ENCODE results near the gene RASGRF2.

The RASGRF2 gene

GRCh38 chr5:81195335-81195929 is 235.3 kb downstream of the RASGRF2 start:
- in situ Hi-C loops (cut with MboI; ENCODE audit: low sequenced_read_pairs), result no loop called here

GRCh38 chr5:81202655-81203054 is 242.5 kb downstream of the RASGRF2 start:
- in situ Hi-C loops (cut with MboI; ENCODE audit: low sequenced_read_pairs), result no loop called here

DNA sequence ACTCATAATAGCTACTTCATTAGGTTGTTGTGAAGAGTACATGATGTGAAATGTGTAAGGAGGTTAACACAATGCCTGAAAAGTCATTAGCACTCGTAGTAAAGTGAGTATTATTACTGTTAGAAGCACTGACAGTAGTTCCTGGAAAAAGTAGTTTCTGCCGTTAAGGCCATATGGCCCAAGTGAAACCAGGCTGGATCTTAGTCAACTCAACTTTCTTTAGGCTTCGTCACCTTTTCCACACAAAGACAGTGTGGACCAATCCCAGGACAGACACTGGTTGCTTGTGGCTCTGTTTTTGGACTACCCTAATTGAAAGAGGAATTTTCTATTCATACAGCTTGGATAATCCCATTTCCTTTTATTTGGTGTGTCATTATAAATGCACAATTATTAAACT is 243.6 kb downstream of the RASGRF2 start:
- in situ Hi-C loops (cut with MboI; ENCODE audit: low sequenced_read_pairs), result no loop called here

DNA sequence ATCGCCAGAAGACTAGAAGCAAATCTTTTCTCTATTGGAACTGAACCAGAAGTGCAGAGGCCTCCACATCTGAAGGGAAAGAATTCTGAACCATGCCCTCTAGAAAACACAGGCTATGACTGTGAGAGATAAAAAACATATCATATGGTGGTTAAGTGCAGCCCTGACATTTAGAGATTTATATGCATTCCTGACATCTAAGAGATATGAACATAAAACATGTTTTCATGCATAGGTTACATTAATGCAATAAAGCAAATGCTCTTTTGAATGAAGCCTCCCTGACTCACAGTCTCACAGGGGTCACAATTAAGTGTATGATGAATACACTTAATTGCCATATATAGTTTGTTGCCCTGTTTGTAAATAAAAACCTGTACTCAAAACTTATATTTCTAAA is 244.0 kb downstream of the RASGRF2 start:
- in situ Hi-C loops (cut with MboI; ENCODE audit: low sequenced_read_pairs), result no loop called here

DNA sequence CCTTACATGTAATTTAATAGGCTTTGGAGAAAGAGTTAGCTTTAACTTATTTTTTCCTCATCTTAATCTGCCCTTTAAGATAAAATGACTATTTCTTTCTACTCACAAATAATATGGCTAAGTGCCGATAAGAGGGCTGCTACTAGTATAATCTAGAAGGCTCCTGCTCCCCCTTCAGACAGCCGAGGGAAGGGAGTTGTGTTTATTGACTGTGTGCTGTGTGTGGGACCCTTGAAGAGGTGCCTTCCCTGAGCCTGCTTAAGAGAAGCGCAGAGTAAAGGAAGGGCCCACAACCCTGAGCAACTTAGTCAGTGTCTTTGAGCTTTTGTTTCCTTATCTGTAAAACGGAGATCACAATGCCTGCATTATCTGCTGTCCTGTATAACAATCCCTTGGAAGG is 244.9 kb downstream of the RASGRF2 start:
- in situ Hi-C loops (cut with MboI; ENCODE audit: low sequenced_read_pairs), result no loop called here

- in situ Hi-C loops (cut with MboI; ENCODE audit: low sequenced_read_pairs), result no loop called here
Observed at GRCh38 chr5:81207009-81207408, 246.8 kb downstream of the RASGRF2 start.

DNA sequence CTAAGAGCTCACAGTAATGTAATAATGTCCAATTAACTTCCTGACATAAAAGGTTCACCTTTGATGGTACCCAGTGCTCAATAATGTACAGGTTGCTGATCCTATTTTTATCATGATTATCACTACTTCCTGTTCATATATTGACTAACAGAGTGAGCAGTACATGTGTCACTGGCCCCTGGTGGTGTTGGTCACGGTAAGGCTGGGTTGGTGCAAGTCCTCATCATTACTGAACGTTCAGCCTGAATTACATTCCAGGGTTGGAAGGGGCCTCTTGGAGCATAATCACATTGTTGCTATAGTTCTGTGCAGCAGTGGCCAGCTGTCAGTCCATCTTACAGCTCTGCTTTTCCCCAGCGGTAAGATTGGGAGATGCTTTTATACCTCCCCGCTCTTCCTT is 248.7 kb downstream of the RASGRF2 start:
- in situ Hi-C loops (cut with MboI; ENCODE audit: low sequenced_read_pairs), result no loop called here

- in situ Hi-C loops (cut with MboI; ENCODE audit: low sequenced_read_pairs), result no loop called here
Observed at GRCh38 chr5:81209386-81209785, 249.2 kb downstream of the RASGRF2 start.

- in situ Hi-C loops (cut with MboI; ENCODE audit: low sequenced_read_pairs), result no loop called here
Observed at GRCh38 chr5:81209869-81210493, 249.8 kb downstream of the RASGRF2 start.

DNA sequence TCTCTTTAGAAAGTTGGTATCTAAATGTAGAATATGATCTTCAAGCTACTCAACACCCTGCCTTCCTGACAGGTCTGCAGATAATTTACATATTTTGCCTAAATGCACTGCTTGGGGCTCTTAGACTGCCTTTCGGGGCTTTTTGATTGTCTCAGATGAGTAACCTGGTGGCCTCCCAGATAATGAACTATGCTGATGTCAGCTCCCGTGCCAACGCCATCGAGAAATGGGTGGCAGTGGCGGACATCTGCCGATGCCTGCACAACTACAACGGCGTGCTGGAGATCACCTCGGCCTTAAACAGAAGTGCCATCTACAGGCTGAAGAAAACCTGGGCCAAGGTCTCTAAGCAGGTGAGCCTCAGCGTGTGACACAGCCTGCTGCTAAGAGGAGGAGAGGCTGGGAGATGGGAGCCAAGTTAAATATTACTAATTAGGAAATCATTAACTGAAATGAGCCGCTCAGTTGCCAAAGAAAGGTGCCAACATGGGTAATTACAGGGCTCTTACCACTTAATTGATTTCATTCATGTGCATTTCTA is 252.1 kb downstream of the RASGRF2 start:
- in situ Hi-C loops (cut with MboI; ENCODE audit: low sequenced_read_pairs), result no loop called here

- in situ Hi-C loops (cut with MboI; ENCODE audit: low sequenced_read_pairs), result no loop called here
Observed at GRCh38 chr5:81213070-81213469, 252.9 kb downstream of the RASGRF2 start.

DNA sequence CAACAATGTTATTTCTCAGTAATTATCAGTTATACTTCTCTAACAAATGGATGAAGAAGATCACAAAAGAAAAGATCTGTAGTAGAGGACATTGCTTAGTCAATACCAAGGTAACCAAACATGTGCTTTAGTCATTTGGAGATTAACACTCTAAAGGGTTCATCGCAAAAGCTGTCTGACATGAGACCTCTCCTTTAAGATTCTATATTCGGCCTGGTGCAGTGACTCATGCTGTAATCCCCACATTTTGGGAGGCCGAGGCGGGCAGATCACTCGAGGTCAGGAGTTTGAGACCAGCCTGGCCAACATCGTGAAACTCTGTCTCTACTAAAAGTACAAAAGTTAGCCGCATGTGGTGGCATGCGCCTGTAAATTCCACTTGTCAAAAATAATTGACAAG is 254.7 kb downstream of the RASGRF2 start:
- in situ Hi-C loops (cut with MboI; ENCODE audit: low sequenced_read_pairs), result no loop called here

GRCh38 chr5:81216152-81216551 is 256.0 kb downstream of the RASGRF2 start:
- in situ Hi-C loops (cut with MboI; ENCODE audit: low sequenced_read_pairs), result no loop called here

- in situ Hi-C loops (cut with MboI; ENCODE audit: low sequenced_read_pairs), result no loop called here
Observed at GRCh38 chr5:81219389-81219788, 259.2 kb downstream of the RASGRF2 start.

DNA sequence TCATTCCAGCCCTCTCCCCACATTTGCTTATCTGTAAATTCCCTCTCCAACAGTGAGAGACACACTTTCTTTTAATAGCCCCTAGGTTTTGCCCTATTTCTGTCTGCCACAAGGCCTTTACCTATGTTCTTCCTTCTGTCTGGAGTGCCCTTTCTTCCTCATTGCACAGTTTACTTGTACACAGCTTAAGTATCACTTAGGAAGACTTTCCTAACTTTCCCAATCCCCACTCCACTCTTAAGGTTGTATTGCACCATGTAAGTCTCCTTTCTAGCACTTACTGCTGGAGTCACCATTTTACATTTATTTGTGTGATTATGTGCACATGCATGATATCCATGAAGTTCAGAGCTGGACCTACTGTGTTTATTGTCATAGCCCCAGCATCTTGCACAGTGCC is 262.1 kb downstream of the RASGRF2 start:
- in situ Hi-C loops (cut with MboI; ENCODE audit: low sequenced_read_pairs), result no loop called here

- in situ Hi-C loops (cut with MboI; ENCODE audit: low sequenced_read_pairs), result no loop called here
Observed at GRCh38 chr5:81225463-81225862, 265.3 kb downstream of the RASGRF2 start.

DNA sequence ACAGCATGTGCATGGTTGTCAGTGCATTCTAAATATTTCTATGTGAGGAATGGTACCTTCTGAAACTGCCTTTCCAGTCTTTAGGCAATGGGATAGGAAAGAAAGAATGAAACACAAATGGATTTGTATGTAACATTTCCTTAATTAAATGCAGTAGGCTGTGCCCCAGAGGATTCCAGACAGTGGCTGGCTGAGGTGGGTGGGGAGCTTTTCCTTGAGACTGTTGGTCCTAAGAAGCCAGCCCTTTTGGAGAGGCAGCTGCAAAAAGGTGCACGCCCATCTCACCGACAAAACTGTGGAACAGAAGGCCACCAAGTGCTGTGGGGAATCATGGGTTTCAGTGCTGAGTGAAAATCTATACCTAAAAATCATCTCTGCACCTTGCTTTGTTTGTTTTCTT is 266.1 kb downstream of the RASGRF2 start:
- in situ Hi-C loops (cut with MboI; ENCODE audit: low sequenced_read_pairs), result no loop called here

- in situ Hi-C loops (cut with MboI; ENCODE audit: low sequenced_read_pairs), result no loop called here
Observed at GRCh38 chr5:81226949-81227348, 266.8 kb downstream of the RASGRF2 start.

GRCh38 chr5:81228084-81228483 is 267.9 kb downstream of the RASGRF2 start:
- in situ Hi-C loops (cut with MboI; ENCODE audit: low sequenced_read_pairs), result no loop called here

- in situ Hi-C loops (cut with MboI; ENCODE audit: low sequenced_read_pairs), result no loop called here
Observed at GRCh38 chr5:81230416-81230815, 270.3 kb downstream of the RASGRF2 start.

DNA sequence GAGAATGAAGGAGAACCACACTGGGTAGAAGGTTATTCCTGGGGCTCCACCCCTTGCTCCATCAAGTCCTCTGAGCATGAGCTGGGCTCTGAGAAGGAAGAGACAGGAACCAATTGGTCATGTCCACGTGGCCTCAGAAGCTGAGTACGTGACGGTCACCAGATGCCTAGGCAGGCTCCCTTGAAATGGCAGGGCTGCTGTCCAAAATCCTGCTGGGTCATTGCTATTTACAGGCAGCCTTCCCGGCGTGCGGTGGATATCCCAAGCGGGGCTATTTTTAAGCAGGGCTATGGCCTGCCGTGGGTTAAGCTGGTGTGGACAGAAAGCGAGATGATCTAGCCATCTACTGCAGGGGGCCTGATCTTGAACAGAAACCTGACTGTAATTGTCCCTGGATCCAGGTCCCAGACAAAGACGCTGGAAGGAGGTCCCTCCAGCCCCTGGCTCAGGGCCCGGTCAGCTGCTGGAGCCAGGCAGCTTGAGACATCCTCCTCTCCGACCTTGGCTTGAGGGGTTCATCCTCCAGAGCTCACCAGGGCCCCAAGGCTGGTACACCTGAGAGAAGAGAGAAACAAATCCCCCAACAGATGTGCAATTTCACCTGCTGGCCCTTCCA is 272.4 kb downstream of the RASGRF2 start:
- in situ Hi-C loops (cut with MboI; ENCODE audit: low sequenced_read_pairs), result no loop called here

GRCh38 chr5:81233080-81233634 is 273.0 kb downstream of the RASGRF2 start, which contains the start of gene CKMT2:
TSS of gene CKMT2 (plus strand) at chr5:81233322. CDS start at chr5:81251133, 17,811 bp downstream.
- in situ Hi-C loops (cut with MboI; ENCODE audit: low sequenced_read_pairs), result no loop called here

Data from HL-60/S4 (cell line).